HG03571 (cell line): ENCODE measurements around the gene VAT1L.

Experiments
- ATAC-seq: cut with Tn5 transposase; IDR thresholded peaks from one replicate; pipeline ENCODE4 v1.9.1; 2021; ENCODE audit not compliant: unreplicated experiment

VAT1L gene

DNA sequence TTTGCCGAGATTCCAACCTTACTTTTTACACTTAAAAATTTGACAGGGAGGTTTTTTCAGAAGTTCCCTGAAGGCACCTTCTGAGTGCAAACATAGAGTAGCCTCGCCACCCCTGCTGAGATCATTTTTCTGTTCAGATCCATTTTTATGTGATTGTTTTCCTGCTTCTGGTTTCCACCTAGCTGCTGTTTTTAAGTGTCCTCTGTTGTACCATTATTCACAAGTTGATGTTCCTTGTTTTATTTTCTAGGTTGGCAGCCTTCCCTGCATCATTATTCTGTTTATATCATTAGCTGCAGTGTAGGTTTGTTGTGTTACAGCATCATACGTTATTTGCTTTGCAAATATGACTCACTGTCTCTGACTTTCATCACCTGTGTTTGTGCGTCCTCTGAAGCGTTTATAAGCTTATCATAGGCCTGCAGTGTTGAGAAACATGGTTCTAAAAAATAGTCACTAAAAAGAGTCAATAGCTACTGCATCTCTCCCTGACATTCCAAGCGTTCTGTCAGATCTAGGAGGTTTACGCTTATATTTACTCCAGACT lies 117.1 kb downstream of the VAT1L start:
- ATAC-seq = no peak

- ATAC-seq = no peak
Observed at GRCh38 chr16:77910021-77910420, 121.7 kb downstream of the VAT1L start.

DNA sequence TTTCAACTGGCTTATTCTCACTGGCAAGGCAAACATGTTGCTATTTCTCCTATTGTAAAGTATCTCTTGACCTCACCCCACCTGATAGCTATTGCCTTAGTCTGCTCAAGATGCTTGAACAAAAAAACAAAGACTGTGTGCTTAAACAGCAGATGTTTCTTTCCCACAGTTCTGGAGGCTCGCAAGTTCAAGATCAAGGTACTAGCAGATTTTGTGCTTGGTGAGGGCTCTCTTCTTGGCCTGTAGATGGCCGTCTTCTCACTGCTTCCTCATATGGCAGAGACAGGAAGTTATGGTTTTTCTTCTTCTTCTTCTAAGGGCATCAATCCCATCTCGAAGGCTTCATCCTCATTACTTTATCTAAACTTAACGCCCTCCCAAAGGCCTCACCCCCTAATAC lies 124.3 kb downstream of the VAT1L start:
- no peak for ATAC-seq

DNA sequence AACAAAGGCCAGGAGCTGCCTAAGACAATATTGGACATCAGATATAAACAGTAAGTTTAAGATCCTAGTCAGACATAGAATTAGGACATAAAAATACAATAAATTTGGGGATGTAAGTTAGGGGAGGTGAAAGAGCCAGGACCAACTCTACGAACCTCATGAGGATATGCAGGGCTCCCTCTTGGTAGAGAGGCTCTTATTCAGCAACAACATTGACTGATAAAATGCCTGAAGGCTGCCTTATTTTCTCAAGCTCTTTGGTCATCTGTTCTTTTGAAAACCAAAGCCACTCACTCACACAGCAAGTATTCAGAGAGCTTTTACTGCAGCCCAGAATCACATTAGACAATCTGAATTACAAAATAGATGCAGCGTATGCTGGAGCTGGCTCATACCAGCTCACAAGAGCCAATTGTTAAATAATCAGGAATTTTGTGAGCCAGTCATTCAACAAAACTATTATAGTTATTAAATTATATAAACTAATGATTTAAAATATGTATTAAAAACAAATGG lies 125.4 kb downstream of the VAT1L start:
- no peak for ATAC-seq

GRCh38 chr16:77916111-77916510 lies 127.7 kb downstream of the VAT1L start:
- ATAC-seq = no peak

DNA sequence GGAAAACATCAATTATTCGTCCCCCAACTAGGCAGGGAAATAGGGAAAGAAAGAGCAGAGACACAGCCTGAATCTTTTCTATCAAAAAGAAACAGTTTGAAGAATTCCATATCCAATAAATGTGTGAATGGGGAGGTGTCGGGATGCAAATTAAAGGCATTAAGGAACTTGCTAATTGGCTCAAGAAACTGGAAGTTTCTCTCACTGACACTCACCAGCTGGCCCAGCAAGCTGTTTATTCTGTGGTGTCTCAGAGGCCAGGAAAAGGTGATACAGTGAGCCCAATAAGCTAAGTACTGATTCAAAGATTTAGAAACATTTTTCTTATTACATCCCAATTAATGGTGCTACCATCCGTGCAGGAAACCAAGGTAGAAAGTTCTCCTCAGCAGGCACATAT lies 129.6 kb downstream of the VAT1L start:
- no peak for ATAC-seq

DNA sequence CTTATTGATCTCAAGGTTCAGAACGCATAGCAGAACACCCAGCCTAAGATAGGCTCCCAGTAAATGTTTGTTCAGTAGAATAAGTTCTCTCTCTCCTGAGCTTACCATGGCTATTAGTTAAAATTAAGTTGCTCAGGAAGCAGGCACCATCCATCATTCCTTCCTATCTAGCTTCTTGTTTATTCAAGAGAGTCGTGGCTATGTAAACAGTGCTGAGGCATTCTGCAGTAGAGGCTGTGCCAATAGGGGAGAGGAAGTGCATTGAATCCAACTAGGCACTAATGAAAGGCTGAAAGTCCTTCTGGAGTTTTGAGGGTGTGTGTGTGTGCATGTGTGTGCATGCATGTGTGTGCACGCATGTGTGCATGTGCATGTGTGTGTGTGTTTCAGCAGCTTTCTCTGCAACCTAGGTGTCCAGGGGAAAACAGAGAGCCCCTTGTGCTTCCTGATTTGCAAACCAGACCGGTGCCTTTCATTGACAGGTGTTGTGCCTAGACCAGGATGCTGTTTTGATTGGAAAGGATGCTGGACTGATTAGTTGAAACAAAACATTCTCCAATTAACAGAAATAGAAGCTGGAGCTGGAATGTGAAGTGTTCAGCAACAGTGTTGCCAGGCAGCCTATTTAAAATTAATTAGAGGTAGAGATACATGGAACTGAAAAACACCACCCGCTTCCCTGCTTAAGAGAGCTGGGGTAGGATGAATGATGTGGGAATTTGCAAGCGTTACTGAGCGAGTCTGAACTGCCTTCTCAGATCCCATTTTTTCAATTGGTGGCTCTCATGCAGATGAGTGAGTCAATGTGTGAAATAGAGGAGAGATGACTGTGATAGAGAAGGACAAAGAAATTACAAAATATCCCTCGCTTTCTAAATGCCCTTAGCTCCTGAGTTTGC lies 130.7 kb downstream of the VAT1L start:
- ATAC-seq = no peak

- no peak for ATAC-seq
Observed at GRCh38 chr16:77919761-77920415, 131.5 kb downstream of the VAT1L start.

- no peak for ATAC-seq
Observed at GRCh38 chr16:77920984-77921383, 132.6 kb downstream of the VAT1L start.

DNA sequence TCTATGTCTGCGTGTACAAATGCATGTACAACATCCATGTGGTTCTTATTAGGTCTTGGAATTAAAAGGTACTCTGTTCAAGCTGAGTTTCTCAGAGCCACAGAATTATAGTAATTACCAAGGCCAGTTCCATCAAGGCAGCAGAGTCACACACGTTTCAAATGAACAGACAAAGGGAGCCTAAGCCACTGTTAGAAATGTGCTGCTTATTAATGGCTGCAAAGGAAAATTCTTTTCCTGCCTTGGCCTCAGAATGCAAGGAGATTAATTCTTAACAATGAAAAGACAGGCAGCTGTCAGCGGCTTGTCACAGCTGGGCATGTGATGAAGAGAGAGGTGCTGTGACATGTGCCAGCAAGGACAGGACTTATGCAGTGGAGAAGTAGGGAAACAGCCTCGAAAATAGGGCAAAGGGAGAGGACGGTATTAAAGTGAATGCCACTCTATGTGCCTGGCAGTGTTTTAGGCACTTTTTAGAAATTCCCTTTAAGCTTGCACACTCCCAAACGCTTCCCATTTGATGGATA lies 133.9 kb downstream of the VAT1L start:
- no peak for ATAC-seq

GRCh38 chr16:77925531-77925930 lies 137.2 kb downstream of the VAT1L start:
- no peak for ATAC-seq

DNA sequence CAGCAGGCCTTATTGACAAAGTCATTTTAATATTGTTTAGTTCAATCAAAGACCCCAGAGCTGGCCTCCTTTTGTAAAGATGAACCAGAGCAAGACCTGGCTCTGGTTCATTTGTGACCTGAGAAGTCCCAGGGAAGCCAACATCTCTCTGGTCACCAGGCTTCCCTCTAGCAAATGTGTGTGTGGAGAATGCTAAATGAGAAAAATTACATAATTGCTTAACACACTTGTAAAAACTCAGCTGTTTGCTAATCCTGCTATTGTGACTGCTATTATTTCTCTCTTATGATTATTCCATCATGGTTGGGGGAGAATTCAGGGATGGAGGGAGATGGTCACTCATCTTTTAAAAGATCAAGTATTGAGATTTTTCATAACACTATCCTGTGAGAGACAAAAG lies 139.7 kb downstream of the VAT1L start:
- ATAC-seq = no peak

GRCh38 chr16:77929004-77929403 lies 140.6 kb downstream of the VAT1L start:
- no peak for ATAC-seq

DNA sequence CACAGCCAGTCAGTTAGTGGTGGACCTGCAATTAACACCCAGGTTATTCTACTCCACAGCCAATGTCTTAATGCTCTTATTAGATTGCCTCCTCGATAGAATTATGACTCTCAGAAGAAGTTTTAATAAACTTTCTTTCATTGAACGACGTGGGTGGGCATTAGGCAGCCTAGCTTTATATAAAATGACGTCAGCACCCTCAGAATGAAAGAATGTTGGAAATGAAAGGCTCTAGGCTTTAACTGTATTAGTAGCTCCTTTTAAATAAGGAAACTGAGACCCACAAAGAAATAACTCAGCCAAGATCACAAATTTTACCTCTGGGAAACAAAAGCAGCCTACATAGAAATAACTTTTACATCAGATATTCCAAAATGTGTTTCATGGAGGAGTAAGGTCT lies 142.7 kb downstream of the VAT1L start:
- no peak for ATAC-seq

GRCh38 chr16:77937473-77938149 lies 149.2 kb downstream of the VAT1L start:
- no peak for ATAC-seq

- no peak for ATAC-seq
Observed at GRCh38 chr16:77938913-77939312, 150.5 kb downstream of the VAT1L start.

DNA sequence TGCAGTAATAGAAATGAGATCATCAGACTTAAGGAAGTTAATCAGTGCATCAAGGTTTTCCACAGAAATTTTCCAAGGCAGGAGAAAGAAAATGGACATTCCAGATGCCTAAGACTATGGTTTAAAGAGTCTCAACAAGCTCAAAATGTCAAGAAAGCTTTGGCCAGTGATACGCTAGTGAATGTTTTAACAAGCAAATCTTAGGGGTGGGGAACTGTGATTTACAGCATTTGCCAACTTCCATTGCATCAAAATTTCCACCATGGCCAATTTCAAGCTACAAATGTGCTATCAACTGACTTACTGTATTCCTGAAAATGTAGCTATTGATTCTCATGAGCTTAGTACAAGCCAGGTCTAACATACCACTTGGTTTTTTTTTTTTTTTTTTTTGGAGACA lies 151.6 kb downstream of the VAT1L start:
- ATAC-seq = no peak

DNA sequence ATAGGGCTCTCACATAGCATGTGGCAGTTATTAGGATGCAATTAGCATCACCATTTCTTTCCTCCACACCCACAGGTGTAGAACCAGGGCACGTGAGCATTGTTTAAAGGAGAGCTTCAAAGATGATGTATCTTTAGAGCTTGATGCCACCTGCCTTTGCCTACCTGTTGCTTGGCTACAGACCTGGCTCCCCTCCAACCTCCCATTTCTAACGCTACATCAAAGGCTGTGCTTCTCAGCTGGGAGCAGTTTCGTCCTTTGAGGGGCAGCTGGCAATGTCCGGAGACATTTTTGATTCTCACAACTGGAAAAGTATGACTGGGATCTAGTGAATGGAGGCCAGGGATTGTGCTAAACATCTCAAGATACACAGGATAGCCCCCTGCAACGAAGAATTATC lies 155.4 kb downstream of the VAT1L start:
- ATAC-seq = no peak

DNA sequence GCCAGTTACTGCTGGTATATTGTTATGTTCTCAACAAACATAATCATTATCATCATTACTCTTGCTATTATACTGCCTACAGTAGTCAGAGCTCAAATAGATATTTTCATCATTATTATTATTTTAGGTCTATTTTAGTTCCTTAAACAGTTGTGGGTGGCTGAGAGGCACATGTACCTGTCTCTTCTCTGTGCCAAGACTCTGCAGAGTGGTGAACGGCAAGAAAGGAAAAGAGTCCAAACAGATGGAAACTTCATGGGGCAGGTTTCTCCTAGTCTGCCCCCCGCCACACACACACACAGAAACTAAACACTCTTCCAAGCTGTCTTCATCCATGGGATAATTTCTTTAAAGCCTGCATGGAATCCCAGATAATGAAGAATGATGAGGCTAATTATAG lies 156.3 kb downstream of the VAT1L start:
- no peak for ATAC-seq

- ATAC-seq = no peak
Observed at GRCh38 chr16:77945126-77945525, 156.8 kb downstream of the VAT1L start.

- no peak for ATAC-seq
Observed at GRCh38 chr16:77946823-77947222, 158.5 kb downstream of the VAT1L start.
